A172 (cell line): ENCODE results near the gene C16orf78. TPM values are rescaled to one million over a fixed set of nuclear protein-coding genes. Genes with fewer than 3 reads are reported as not detected.

Source experiments
- DNase-seq: peaks from one replicate; pipeline ENCODE4 v3.0.0-alpha.2; 2015; ENCODE audit warnings: low spot score
- total RNA-seq: library from RNA; depleted of rRNA; stranded (reverse); fragments of >200 nt; shearing (Covaris generic); gene quantifications from 2 replicates; pipeline ENCODE4 v1.2.3, GENCODE V29; 2014; rRNA removed

The C16orf78 gene
- total RNA-seq, result not detected in 2 replicates

GRCh38 chr16:49373504-49373903 is at the start of gene C16orf78:
C16orf78 (plus strand) TSS chr16:49373804; CDS start chr16:49373940, 136 bp downstream.
- no peak for DNase-seq

GRCh38 chr16:49324703-49325102 is 48.9 kb upstream of the C16orf78 start:
- DNase-seq, result no peak

- DNase-seq, result no peak
These were observed 46.1 kb upstream of the C16orf78 start for GRCh38 chr16:49327466-49327865.

GRCh38 chr16:49328325-49328724 is 45.3 kb upstream of the C16orf78 start:
- DNase-seq, result no peak

GRCh38 chr16:49330562-49331201 is 42.9 kb upstream of the C16orf78 start:
- no peak for DNase-seq

GRCh38 chr16:49332589-49333258 is 40.9 kb upstream of the C16orf78 start:
- no peak for DNase-seq

GRCh38 chr16:49333259-49333597 is 40.4 kb upstream of the C16orf78 start:
- no peak for DNase-seq

- no peak for DNase-seq
These were observed 37.8 kb upstream of the C16orf78 start for GRCh38 chr16:49335828-49336227.

GRCh38 chr16:49336581-49336980 is 37.0 kb upstream of the C16orf78 start:
- DNase-seq, result no peak

- DNase-seq, result no peak
These were observed 35.7 kb upstream of the C16orf78 start for GRCh38 chr16:49337814-49338350.

- no peak for DNase-seq
These were observed 34.9 kb upstream of the C16orf78 start for GRCh38 chr16:49338611-49339265.

GRCh38 chr16:49340466-49340865 is 33.1 kb upstream of the C16orf78 start:
- DNase-seq, result no peak

- DNase-seq, result no peak
These were observed 31.9 kb upstream of the C16orf78 start for GRCh38 chr16:49341706-49342105.

- no peak for DNase-seq
These were observed 31.0 kb upstream of the C16orf78 start for GRCh38 chr16:49342336-49343265.

GRCh38 chr16:49343291-49343690 is 30.3 kb upstream of the C16orf78 start:
- no peak for DNase-seq

- DNase-seq, result no peak
These were observed 29.2 kb upstream of the C16orf78 start for GRCh38 chr16:49344401-49344800.

GRCh38 chr16:49345829-49346228 is 27.8 kb upstream of the C16orf78 start:
- no peak for DNase-seq

GRCh38 chr16:49346459-49346858 is 27.1 kb upstream of the C16orf78 start:
- no peak for DNase-seq

GRCh38 chr16:49347476-49347875 is 26.1 kb upstream of the C16orf78 start:
- DNase-seq, result no peak

GRCh38 chr16:49348408-49349176 is 25.0 kb upstream of the C16orf78 start:
- DNase-seq, result no peak
